ENCODE measurements around the gene TAF5L. TPM values are rescaled to one million over a fixed set of nuclear protein-coding genes. Genes with fewer than 3 reads are reported as not detected.

The TAF5L gene
- total and polyA plus RNA-seq, 8 donors: 0.29 to 33.8 (median 8.8) TPM

DNA sequence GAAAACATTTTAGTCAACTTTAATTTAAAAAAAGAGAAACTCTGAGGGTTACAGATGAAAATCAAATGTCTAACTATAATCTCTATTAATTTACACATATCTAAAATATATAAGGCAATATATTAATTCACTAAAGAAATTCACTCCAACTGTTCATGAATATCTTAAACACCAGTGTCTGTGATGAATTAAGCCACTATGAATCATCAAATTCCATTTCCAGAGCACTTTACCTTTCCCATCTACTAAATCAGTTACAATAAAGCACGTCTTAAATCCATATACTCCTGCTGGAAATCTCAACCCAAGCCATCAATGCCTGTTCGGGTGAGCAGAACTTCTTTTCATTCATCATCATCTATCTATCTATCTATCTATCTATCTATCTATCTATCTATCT, 4.3 kb downstream of the TAF5L start:
- no peaks in the 10 kb centered on the region for H3K27me3 ChIP-seq
- no peaks in the 10 kb centered on the region for H3K36me3 ChIP-seq
- peaks cover 26 to 76% (median 42%) of the 10 kb centered on the region in 4 donors for H3K4me1 ChIP-seq
- 83 to 97% (median 90%) methylated on average over 2 of the region's 2 CpGs for WGBS, 5 donors
- TF ChIP-seq EP300 (IDR thresholded peaks at IDR 0.05) (no peak), POLR2AphosphoS5 (IDR thresholded peaks at IDR 0.05) (no peak), POLR2A (IDR thresholded peaks at IDR 0.05) (no peak)
- TF ChIP-seq, protein P1, sequence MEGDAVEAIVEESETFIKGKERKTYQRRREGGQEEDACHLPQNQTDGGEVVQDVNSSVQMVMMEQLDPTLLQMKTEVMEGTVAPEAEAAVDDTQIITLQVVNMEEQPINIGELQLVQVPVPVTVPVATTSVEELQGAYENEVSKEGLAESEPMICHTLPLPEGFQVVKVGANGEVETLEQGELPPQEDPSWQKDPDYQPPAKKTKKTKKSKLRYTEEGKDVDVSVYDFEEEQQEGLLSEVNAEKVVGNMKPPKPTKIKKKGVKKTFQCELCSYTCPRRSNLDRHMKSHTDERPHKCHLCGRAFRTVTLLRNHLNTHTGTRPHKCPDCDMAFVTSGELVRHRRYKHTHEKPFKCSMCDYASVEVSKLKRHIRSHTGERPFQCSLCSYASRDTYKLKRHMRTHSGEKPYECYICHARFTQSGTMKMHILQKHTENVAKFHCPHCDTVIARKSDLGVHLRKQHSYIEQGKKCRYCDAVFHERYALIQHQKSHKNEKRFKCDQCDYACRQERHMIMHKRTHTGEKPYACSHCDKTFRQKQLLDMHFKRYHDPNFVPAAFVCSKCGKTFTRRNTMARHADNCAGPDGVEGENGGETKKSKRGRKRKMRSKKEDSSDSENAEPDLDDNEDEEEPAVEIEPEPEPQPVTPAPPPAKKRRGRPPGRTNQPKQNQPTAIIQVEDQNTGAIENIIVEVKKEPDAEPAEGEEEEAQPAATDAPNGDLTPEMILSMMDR (IDR thresholded peaks at IDR 0.05): no peak
- intact Hi-C loops (cut with DNase I; ENCODE audit: low total_unique reads): no loop called here
- no peak for DNase-seq
- H3K27ac ChIP-seq: no peak overlapping the region
- no peak overlapping the region for H3K4me3 ChIP-seq
- H3K9me3 ChIP-seq: no peaks in the 10 kb centered on the region

DNA sequence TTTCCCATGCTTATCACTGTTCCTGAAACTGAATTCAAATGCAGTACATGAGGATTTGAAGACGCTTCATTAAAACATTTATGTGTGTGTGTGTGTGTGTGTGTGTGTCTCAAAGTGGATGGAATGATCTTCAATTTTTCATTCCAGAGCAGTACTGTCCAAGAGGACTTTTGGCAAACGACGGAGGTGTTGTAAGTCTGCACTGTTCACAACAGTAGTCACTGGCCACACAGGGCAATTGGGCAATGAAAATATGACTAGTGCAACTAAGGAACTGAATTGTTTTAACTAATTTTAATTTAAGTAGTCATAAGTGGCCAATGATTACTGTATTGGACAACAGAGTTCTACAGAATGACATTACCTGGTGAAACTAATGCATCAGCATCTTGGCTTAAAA, 5.0 kb downstream of the TAF5L start:
- Histone ChIP-seq H3K36me3 (no peaks in the 10 kb centered on the region), H3K4me1 (peaks cover 21 to 73% (median 40%) of the 10 kb centered on the region in 4 donors), H3K9me3 (no peaks in the 10 kb centered on the region), H3K27ac (no peak overlapping the region), H3K27me3 (no peaks in the 10 kb centered on the region), H3K4me3 (no peak overlapping the region)
- intact Hi-C loops (cut with DNase I; ENCODE audit: low total_unique reads): no loop called here
- 67 to 86% (median 83%) methylated on average over 3 of the region's 3 CpGs for WGBS, 5 donors
- TF ChIP-seq, protein P1 (IDR thresholded peaks at IDR 0.05): no peak
- TF ChIP-seq POLR2A (IDR thresholded peaks at IDR 0.05): no peak
- TF ChIP-seq EP300 (IDR thresholded peaks at IDR 0.05): no peak
- no peak for DNase-seq

DNA sequence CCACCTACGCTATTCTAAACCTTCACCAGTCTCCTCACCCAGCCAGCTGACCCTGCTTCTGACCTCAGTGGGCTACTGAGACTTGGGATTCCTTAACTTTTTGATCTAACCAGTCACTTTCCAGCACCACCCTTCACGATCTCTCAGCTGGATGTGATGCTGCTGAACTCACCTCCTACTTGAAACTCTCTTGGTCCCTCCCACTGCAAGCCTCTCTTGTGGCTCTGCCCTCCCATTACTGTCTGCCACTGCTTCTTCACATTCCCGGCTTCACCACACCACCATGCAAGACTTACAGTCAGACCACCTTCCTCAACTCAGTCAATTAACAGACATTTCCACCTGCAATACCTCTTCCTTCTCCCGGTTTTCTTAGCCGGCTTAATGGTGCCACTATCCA, 6.3 kb downstream of the TAF5L start:
- Histone ChIP-seq H3K27ac (no peak overlapping the region), H3K36me3 (no peaks in the 10 kb centered on the region), H3K9me3 (no peaks in the 10 kb centered on the region), H3K4me3 (no peak overlapping the region), H3K4me1 (peaks cover 13 to 65% (median 36%) of the 10 kb centered on the region in 4 donors), H3K27me3 (no peaks in the 10 kb centered on the region)
- intact Hi-C loops (cut with DNase I; ENCODE audit: low total_unique reads): no loop called here
- 88 to 93% (median 90%) methylated on average over 5 of the region's 5 CpGs for WGBS, 5 donors
- TF ChIP-seq EP300 (IDR thresholded peaks at IDR 0.05) (no peak), POLR2A (IDR thresholded peaks at IDR 0.05) (no peak), POLR2AphosphoS5 (IDR thresholded peaks at IDR 0.05) (no peak)
- TF ChIP-seq, protein P1 (IDR thresholded peaks at IDR 0.05): no peak
- DNase-seq: no peak

DNA sequence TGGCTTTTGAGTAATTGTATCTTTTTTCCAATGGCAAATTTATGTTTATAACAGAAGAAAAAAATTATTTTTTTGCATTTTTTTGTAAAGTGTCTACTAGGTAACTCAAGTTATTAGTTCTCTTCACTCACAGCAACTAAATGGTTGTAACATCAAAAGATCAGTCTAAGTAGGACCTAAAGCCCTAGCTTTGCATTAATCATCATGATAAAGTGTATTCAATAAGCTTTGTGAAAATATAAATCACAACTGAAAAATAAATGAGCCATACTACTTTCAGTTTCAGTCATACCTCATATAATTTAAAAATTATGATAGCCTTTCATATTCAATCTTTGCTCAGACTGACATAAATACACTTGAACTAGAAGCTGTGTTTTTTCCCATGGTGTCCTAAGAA, 6.9 kb downstream of the TAF5L start:
- Histone ChIP-seq H3K36me3 (peaks cover 1 to 5% (median 4%) of the 10 kb centered on the region in 4 donors), H3K27ac (no peak overlapping the region), H3K4me1 (peaks cover 8 to 59% (median 30%) of the 10 kb centered on the region in 4 donors), H3K27me3 (no peaks in the 10 kb centered on the region), H3K4me3 (no peak overlapping the region), H3K9me3 (no peaks in the 10 kb centered on the region)
- intact Hi-C loops (cut with DNase I; ENCODE audit: low total_unique reads): no loop called here
- TF ChIP-seq POLR2AphosphoS5 (IDR thresholded peaks at IDR 0.05) (no peak), EP300 (IDR thresholded peaks at IDR 0.05) (no peak), POLR2A (IDR thresholded peaks at IDR 0.05) (no peak)
- TF ChIP-seq, protein P1 (IDR thresholded peaks at IDR 0.05): no peak
- no peak for DNase-seq
